Skeletal muscle satellite cell (primary cell): ENCODE data around the gene PTPRA.
"Not testable (repeated sequence)": the region's sequence is repeated elsewhere in the genome, so short reads cannot be mapped to it uniquely, and the experiment has no call there.

ENCODE experiments used
- H3K27me3 ChIP-seq: 2 replicates; pipeline ENCODE4 v1.7.0; 2013; ENCODE audit warnings: low read length; ENCODE audit not compliant: control insufficient read depth, insufficient read depth
- H3K36me3 ChIP-seq: 2 replicates; pipeline ENCODE4 v1.7.0; 2013; ENCODE audit warnings: mild to moderate bottlenecking, control low read depth, low read length; ENCODE audit not compliant: insufficient read depth
- H3K4me1 ChIP-seq: 2 replicates; pipeline ENCODE4 v1.7.0; 2013; ENCODE audit warnings: low read length; ENCODE audit not compliant: control insufficient read depth, insufficient read depth
- H3K4me2 ChIP-seq: 2 replicates; pipeline ENCODE4 v1.7.0; 2013; ENCODE audit warnings: mild to moderate bottlenecking, low read length
- H3K4me3 ChIP-seq: 2 replicates; pipeline ENCODE4 v1.7.0; 2013; ENCODE audit warnings: low read length
- H3K9ac ChIP-seq: 2 replicates; pipeline ENCODE4 v1.7.0; 2013; ENCODE audit warnings: mild to moderate bottlenecking, low read depth, low read length, moderate library complexity
- H3K9me3 ChIP-seq: replicated peaks from 2 replicates; pipeline ENCODE4 v1.7.0; 2013; ENCODE audit warnings: mild to moderate bottlenecking, control low read depth, low read length

Gene PTPRA

GRCh38 chr20:3014662-3015061 is 141.4 kb downstream of the PTPRA start:
- H3K4me2 ChIP-seq: no peak overlapping the region
- H3K36me3 ChIP-seq: peaks cover 13% of the 10 kb centered on the region

GRCh38 chr20:3015302-3015701 is 142.0 kb downstream of the PTPRA start:
- H3K4me2 ChIP-seq, H3K27me3 ChIP-seq, H3K4me3 ChIP-seq, H3K9me3 ChIP-seq, H3K9ac ChIP-seq, H3K36me3 ChIP-seq: not testable (repeated sequence)
- peaks cover 11% of the 10 kb centered on the region for H3K4me1 ChIP-seq

More at GRCh38 chr20:3014662-3015061, 141.4 kb downstream of the PTPRA start:
- Histone ChIP-seq H3K9ac (no peak overlapping the region), H3K4me1 (peaks cover 11% of the 10 kb centered on the region), H3K27me3 (no peaks in the 10 kb centered on the region), H3K4me3 (no peak overlapping the region), H3K9me3 (no peaks in the 10 kb centered on the region)

GRCh38 chr20:3021327-3021726 is 148.0 kb downstream of the PTPRA start:
- H3K27me3 ChIP-seq: no peaks in the 10 kb centered on the region
- no peak overlapping the region for H3K9ac ChIP-seq
- H3K36me3 ChIP-seq: peaks cover 26% of the 10 kb centered on the region
- no peak overlapping the region for H3K4me2 ChIP-seq
- no peaks in the 10 kb centered on the region for H3K9me3 ChIP-seq
- H3K4me3 ChIP-seq: no peak overlapping the region
- H3K4me1 ChIP-seq: no peaks in the 10 kb centered on the region

GRCh38 chr20:3021777-3022176 is 148.5 kb downstream of the PTPRA start:
- peaks cover 31% of the 10 kb centered on the region for H3K36me3 ChIP-seq
- H3K9me3 ChIP-seq: no peaks in the 10 kb centered on the region
- no peak overlapping the region for H3K4me2 ChIP-seq
- no peak overlapping the region for H3K4me3 ChIP-seq
- no peaks in the 10 kb centered on the region for H3K4me1 ChIP-seq
- H3K27me3 ChIP-seq: no peaks in the 10 kb centered on the region
- H3K9ac ChIP-seq: no peak overlapping the region

GRCh38 chr20:3022559-3023490 is 149.5 kb downstream of the PTPRA start:
- not testable (repeated sequence) for H3K9ac ChIP-seq, H3K4me2 ChIP-seq, H3K9me3 ChIP-seq, H3K27me3 ChIP-seq, H3K4me1 ChIP-seq, H3K4me3 ChIP-seq
- peaks cover 41% of the 10 kb centered on the region for H3K36me3 ChIP-seq

- Histone ChIP-seq H3K36me3 (peaks cover 44% of the 10 kb centered on the region), H3K9ac (no peak overlapping the region), H3K9me3 (no peaks in the 10 kb centered on the region), H3K4me2 (no peak overlapping the region), H3K27me3 (no peaks in the 10 kb centered on the region), H3K4me3 (no peak overlapping the region), H3K4me1 (no peaks in the 10 kb centered on the region)
Measured at GRCh38 chr20:3027987-3028386, 154.7 kb downstream of the PTPRA start.

GRCh38 chr20:3031524-3032147 is 158.4 kb downstream of the PTPRA start:
- Histone ChIP-seq H3K4me2 (no peak overlapping the region), H3K4me3 (no peak overlapping the region), H3K27me3 (no peaks in the 10 kb centered on the region), H3K36me3 (peaks cover 54% of the 10 kb centered on the region), H3K9ac (no peak overlapping the region), H3K9me3 (no peaks in the 10 kb centered on the region), H3K4me1 (no peaks in the 10 kb centered on the region)

- H3K4me1 ChIP-seq: no peaks in the 10 kb centered on the region
- peaks cover 54% of the 10 kb centered on the region for H3K36me3 ChIP-seq
- H3K9ac ChIP-seq: no peak overlapping the region
- H3K4me2 ChIP-seq: no peak overlapping the region
- no peaks in the 10 kb centered on the region for H3K27me3 ChIP-seq
- no peaks in the 10 kb centered on the region for H3K9me3 ChIP-seq
- no peak overlapping the region for H3K4me3 ChIP-seq
Measured at GRCh38 chr20:3032624-3033023, 159.3 kb downstream of the PTPRA start.

- H3K9ac ChIP-seq: no peak overlapping the region
- no peak overlapping the region for H3K4me2 ChIP-seq
- H3K4me1 ChIP-seq: peaks cover 6% of the 10 kb centered on the region
- no peaks in the 10 kb centered on the region for H3K27me3 ChIP-seq
- no peaks in the 10 kb centered on the region for H3K9me3 ChIP-seq
- H3K4me3 ChIP-seq: no peak overlapping the region
- H3K36me3 ChIP-seq: peaks cover 64% of the 10 kb centered on the region
Measured at GRCh38 chr20:3037654-3038053, 164.4 kb downstream of the PTPRA start.

- Histone ChIP-seq H3K9ac (no peak overlapping the region), H3K36me3 (peaks cover 67% of the 10 kb centered on the region), H3K4me1 (peaks cover 6% of the 10 kb centered on the region), H3K4me3 (no peak overlapping the region), H3K27me3 (no peaks in the 10 kb centered on the region), H3K4me2 (no peak overlapping the region), H3K9me3 (no peaks in the 10 kb centered on the region)
Measured at GRCh38 chr20:3038454-3038853, 165.2 kb downstream of the PTPRA start.

- Histone ChIP-seq H3K9me3 (no peaks in the 10 kb centered on the region), H3K36me3 (peaks cover 63% of the 10 kb centered on the region), H3K27me3 (no peaks in the 10 kb centered on the region), H3K4me2 (no peak overlapping the region), H3K4me1 (peaks cover 6% of the 10 kb centered on the region), H3K4me3 (no peak overlapping the region), H3K9ac (no peak overlapping the region)
Measured at GRCh38 chr20:3039426-3039825, 166.1 kb downstream of the PTPRA start.
